Endothelial cell of hepatic sinusoid (primary cell): ENCODE results near the gene SLC4A4.
"Not testable (repeated sequence)": the region's sequence is repeated elsewhere in the genome, so short reads cannot be mapped to it uniquely, and the experiment has no call there.

Experiments used
- in situ Hi-C: cut with HindIII; loops from 2 replicates; pipeline ENCODE4 v1.10.0; 2017; ENCODE audit warnings: low sequenced_read_pairs

SLC4A4 gene

GRCh38 chr4:71406459-71406963 is 67.7 kb downstream of the SLC4A4 start:
- in situ Hi-C loops = no loop called here

GRCh38 chr4:71408961-71409360 is 70.1 kb downstream of the SLC4A4 start:
- in situ Hi-C loops = not testable (repeated sequence)

- in situ Hi-C loops = no loop called here
These were observed 73.2 kb downstream of the SLC4A4 start for GRCh38 chr4:71411981-71412380.

DNA sequence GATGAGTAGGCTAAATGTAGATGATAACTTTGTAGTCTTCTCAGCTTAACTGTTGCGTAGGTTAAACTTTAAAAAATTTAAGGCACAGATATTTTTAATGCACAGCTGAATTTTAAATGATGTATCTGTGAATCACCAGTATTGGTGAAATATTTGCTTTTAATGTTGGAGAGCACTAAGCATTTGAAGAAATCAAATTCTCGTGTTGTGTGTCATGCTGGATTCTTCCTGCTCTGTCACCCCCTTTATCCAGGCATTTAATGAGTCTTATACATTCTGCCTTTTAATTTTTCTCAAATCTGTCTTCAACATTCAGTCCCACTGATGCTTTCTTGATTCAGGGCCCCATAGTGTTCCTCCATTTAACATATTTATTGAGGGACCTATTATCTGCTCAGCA is 76.7 kb downstream of the SLC4A4 start:
- in situ Hi-C loops = no loop called here

GRCh38 chr4:71417150-71417549 is 78.3 kb downstream of the SLC4A4 start:
- in situ Hi-C loops = no loop called here

GRCh38 chr4:71426381-71427042 is 87.7 kb downstream of the SLC4A4 start:
- in situ Hi-C loops = no loop called here

- in situ Hi-C loops = no loop called here
These were observed 90.3 kb downstream of the SLC4A4 start for GRCh38 chr4:71429106-71429505.

- in situ Hi-C loops = no loop called here
These were observed 91.1 kb downstream of the SLC4A4 start for GRCh38 chr4:71429962-71430361.

DNA sequence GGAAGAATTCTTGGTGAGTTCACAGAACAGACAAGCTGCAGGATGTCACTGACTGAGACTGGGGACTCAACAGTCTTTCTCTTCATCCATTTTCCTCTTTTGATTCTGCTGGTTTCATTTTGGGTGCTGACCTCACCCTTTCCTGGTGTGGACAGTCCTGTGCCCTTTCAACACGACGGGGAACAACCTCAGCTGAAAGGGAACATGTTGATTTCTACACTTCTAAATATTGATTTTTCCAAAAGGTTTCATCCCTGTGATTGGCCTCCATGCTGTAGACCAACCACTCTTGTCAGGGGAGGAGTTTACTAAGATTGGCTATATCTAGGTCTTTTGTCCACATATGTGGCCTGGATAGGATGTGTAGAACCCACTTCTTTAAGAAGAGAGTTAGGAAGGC is 91.8 kb downstream of the SLC4A4 start:
- in situ Hi-C loops = no loop called here

DNA sequence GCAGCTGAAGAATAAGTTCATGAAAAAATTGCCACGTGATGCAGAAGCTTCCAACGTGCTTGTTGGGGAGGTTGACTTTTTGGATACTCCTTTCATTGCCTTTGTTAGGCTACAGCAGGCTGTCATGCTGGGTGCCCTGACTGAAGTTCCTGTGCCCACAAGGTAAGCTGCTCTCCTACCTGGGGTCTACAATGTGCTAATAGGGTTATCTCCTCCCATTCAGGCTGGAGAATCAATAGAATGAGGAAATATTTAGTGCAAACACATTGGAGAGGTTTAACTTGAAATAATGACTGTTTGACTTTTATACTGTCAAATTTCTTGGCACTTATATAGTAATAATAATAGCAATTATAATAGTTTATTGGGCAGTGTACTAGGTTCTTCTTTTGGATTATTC is 101.8 kb downstream of the SLC4A4 start:
- in situ Hi-C loops = no loop called here

- in situ Hi-C loops = no loop called here
These were observed 102.7 kb downstream of the SLC4A4 start for GRCh38 chr4:71441186-71442169.

GRCh38 chr4:71442336-71442735 is 103.5 kb downstream of the SLC4A4 start:
- in situ Hi-C loops = no loop called here

- in situ Hi-C loops = no loop called here
These were observed 105.6 kb downstream of the SLC4A4 start for GRCh38 chr4:71444395-71444794.

DNA sequence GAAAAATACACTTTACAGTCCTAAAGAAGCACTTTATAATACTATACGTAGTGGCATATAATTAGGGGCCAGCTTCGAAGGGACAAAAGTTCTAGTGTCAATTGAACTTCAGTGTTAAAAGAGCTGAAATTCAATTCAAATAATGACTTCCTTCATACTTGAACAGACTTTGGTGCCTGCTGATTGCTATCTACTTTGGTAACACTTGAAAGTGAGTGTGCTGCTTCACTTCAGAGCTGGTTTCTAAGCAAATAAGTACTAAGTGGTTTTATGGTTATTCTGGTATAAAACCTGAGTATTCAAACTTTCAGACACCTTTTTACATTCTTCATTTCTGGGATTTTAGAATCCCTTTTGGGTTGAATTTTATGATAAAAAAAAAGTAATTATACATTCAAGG is 107.0 kb downstream of the SLC4A4 start:
- in situ Hi-C loops = no loop called here

- in situ Hi-C loops = no loop called here
These were observed 107.8 kb downstream of the SLC4A4 start for GRCh38 chr4:71446479-71447081.

GRCh38 chr4:71449040-71449439 is 110.2 kb downstream of the SLC4A4 start:
- in situ Hi-C loops = no loop called here

DNA sequence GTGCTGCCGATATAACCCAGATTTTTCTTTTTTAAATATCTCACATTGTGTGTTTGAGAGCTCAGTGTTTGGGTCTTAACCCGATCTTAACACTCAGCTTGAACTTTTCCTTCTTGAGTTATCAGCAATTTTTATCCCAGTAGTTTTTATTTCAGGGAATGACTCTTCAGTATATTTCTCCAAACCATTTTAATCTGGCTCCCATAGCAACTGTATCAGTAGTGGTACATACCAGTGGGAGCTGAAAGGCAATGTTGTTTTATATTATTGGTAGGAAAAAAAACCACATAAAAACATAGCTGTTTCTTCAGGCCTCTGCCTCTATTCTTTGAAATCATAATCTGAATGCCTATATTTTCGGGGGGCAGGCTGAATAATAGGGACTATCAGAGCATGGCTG is 111.1 kb downstream of the SLC4A4 start:
- in situ Hi-C loops = no loop called here

GRCh38 chr4:71453531-71453930 is 114.7 kb downstream of the SLC4A4 start:
- in situ Hi-C loops = no loop called here

GRCh38 chr4:71456841-71457240 is 118.0 kb downstream of the SLC4A4 start:
- in situ Hi-C loops = no loop called here

DNA sequence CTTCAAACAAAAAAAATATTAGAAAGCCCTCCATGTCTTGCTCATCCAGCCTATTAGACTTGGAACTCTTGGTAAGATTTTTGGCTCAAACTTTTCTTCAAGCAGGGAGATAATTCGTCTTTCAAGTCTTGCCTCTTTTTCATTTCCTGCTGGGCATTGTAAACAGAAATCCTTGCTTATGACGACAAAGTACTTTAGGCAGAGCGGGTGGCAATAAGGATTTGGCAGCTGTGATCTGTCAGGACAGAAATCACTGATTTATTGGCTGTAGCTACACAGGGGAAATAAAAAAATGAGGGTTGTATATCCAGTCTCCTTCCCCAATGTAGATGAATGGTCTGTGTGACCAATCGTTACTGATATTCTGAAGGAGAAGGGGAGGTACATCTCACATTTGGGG is 121.6 kb downstream of the SLC4A4 start:
- in situ Hi-C loops = no loop called here

- in situ Hi-C loops = no loop called here
These were observed 122.6 kb downstream of the SLC4A4 start for GRCh38 chr4:71461422-71461821.
